ENCODE results near the gene PIANP. TPM values are rescaled to one million over a fixed set of nuclear protein-coding genes. Genes with fewer than 3 reads are reported as not detected.

Gene PIANP
- total and polyA plus RNA-seq, 5 donors from 2014 or later: 0.13 TPM; not detected in 4

DNA sequence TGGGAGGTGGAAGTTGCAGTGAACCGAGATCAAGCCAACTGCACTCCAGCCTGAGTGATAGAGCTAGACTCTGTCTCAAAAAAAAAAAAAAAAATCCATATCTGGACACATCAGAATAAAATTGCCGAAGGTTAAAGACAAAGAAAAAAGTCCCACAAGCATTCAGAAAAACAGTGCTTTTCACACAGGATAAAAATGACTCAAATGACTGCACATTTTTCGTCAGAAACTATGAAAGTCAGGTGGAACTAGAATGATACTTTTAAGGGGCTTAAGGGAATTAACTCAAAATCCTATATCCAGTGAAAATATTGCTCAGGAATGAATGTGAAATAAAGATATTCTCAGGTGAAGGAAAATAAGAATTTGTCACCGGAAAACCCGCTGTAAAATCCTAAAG is 36.1 kb upstream of the PIANP start:
- no peaks in the 10 kb centered on the region for H3K27me3 Mint-ChIP-seq
- H3K36me3 Mint-ChIP-seq: peaks cover 18% of the 10 kb centered on the region
- H3K9me3 Mint-ChIP-seq: no peaks in the 10 kb centered on the region
- Histone ChIP-seq H3K4me1 (ENCODE audit: control insufficient read depth, insufficient read depth, low read length, poor library complexity, severe bottlenecking) (no peaks in the 10 kb centered on the region), H3K27ac (ENCODE audit: insufficient read depth, low read length, poor library complexity, severe bottlenecking) (no peak overlapping the region), H3K36me3 (ENCODE audit: control insufficient read depth, insufficient read depth, low read length) (peaks cover 15% of the 10 kb centered on the region), H3K4me3 (ENCODE audit: low read depth, low read length) (no peak overlapping the region), H3K27me3 (ENCODE audit: control insufficient read depth, insufficient read depth, low read length) (no peaks in the 10 kb centered on the region), H3K9me3 (ENCODE audit: control insufficient read depth in 2 of 2, low read length in 2 of 2) (no peaks in the 10 kb centered on the region)
- H3K27ac Mint-ChIP-seq: no peak overlapping the region
- DNase-seq (no peak), ATAC-seq (ENCODE audit: low read depth in 2 of 2) (no peak)
- H3K4me3 Mint-ChIP-seq: no peak overlapping the region
- peaks cover 0 to 5% (median 2%) of the 10 kb centered on the region in 4 donors for H3K4me1 Mint-ChIP-seq

DNA sequence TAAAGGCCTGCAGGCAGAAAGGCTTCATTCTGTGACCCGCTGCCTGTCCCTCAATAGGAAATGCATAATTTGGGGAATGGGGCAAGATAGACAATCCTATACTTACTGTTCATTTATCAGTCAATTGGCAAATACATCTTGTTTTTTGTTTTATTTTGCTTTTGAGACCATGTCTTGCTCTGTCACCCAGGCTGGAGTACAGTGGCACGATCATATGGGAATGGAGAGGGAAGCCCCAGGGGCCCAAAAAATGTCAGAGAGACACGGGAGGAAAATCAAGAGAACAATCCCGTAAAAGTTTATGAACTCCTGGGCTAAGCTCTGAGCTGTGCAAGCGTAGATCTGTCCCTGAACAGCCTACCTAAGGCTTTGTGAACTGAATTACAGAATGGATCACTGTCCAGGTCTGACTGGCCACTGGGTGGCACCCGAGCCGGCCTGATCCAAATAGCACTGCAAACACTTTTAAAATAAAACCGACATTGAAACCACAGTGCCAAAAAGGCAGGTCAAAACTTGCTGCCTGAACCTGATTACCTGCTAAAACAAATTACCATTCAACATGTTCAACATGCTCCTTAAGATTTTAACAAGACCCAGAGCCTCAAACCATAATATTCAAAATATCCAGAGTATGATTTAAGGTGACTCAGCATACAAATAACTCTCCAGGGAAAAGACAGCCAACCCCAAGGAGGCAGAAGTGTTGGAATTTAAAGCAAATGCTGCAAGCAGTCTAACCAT is 35.0 kb upstream of the PIANP start:
- H3K27me3 Mint-ChIP-seq: no peaks in the 10 kb centered on the region

GRCh38 chr12:6734506-6735387 is 34.1 kb upstream of the PIANP start:
- H3K36me3 Mint-ChIP-seq: peaks cover 33% of the 10 kb centered on the region
- peaks cover 34% of the 10 kb centered on the region for H3K36me3 ChIP-seq (ENCODE audit: control insufficient read depth, insufficient read depth, low read length)
- no peaks in the 10 kb centered on the region for H3K4me1 ChIP-seq (ENCODE audit: control insufficient read depth, insufficient read depth, low read length, poor library complexity, severe bottlenecking)
- no peak overlapping the region for H3K4me3 Mint-ChIP-seq
- no peaks in the 10 kb centered on the region for H3K27me3 ChIP-seq (ENCODE audit: control insufficient read depth, insufficient read depth, low read length)
- no peaks in the 10 kb centered on the region for H3K9me3 ChIP-seq (ENCODE audit: control insufficient read depth in 2 of 2, low read length in 2 of 2)
- ATAC-seq (ENCODE audit: low read depth in 2 of 2): no peak
- H3K9me3 Mint-ChIP-seq: no peaks in the 10 kb centered on the region
- H3K4me1 Mint-ChIP-seq: peaks cover 0 to 5% (median 2%) of the 10 kb centered on the region in 4 donors
- H3K27ac ChIP-seq (ENCODE audit: insufficient read depth, low read length, poor library complexity, severe bottlenecking): no peak overlapping the region
- H3K4me3 ChIP-seq (ENCODE audit: low read depth, low read length): no peak overlapping the region
- no peaks in the 10 kb centered on the region for H3K27me3 Mint-ChIP-seq
- DNase-seq: no peak
- H3K27ac Mint-ChIP-seq: peak overlapping the region in 1 of 3 donors; percentile 38

More for the DNA sequence above, 35.0 kb upstream of the PIANP start:
- H3K9me3 ChIP-seq (ENCODE audit: control insufficient read depth in 2 of 2, low read length in 2 of 2): no peaks in the 10 kb centered on the region
- no peaks in the 10 kb centered on the region for H3K27me3 ChIP-seq (ENCODE audit: control insufficient read depth, insufficient read depth, low read length)
- peaks cover 0 to 5% (median 2%) of the 10 kb centered on the region in 4 donors for H3K4me1 Mint-ChIP-seq
- H3K4me1 ChIP-seq (ENCODE audit: control insufficient read depth, insufficient read depth, low read length, poor library complexity, severe bottlenecking): no peaks in the 10 kb centered on the region
- peak in 2 of 3 donors; percentile 42 to 58 for DNase-seq
- H3K27ac Mint-ChIP-seq: peak overlapping the region in 1 of 3 donors; percentile 38
- H3K36me3 ChIP-seq (ENCODE audit: control insufficient read depth, insufficient read depth, low read length): peaks cover 25% of the 10 kb centered on the region
- no peak overlapping the region for H3K4me3 Mint-ChIP-seq
- peaks cover 26% of the 10 kb centered on the region for H3K36me3 Mint-ChIP-seq
- ATAC-seq (ENCODE audit: low read depth in 2 of 2): peak; percentile 43 to 52
- no peak overlapping the region for H3K27ac ChIP-seq (ENCODE audit: insufficient read depth, low read length, poor library complexity, severe bottlenecking)
- H3K9me3 Mint-ChIP-seq: no peaks in the 10 kb centered on the region
- H3K4me3 ChIP-seq (ENCODE audit: low read depth, low read length): no peak overlapping the region

- Histone ChIP-seq H3K36me3 (ENCODE audit: control insufficient read depth, insufficient read depth, low read length) (peaks cover 54% of the 10 kb centered on the region), H3K4me1 (ENCODE audit: control insufficient read depth, insufficient read depth, low read length, poor library complexity, severe bottlenecking) (no peaks in the 10 kb centered on the region), H3K4me3 (ENCODE audit: low read depth, low read length) (no peak overlapping the region), H3K27me3 (ENCODE audit: control insufficient read depth, insufficient read depth, low read length) (no peaks in the 10 kb centered on the region), H3K9me3 (ENCODE audit: control insufficient read depth in 2 of 2, low read length in 2 of 2) (no peaks in the 10 kb centered on the region), H3K27ac (ENCODE audit: insufficient read depth, low read length, poor library complexity, severe bottlenecking) (no peak overlapping the region)
- Mint-ChIP-seq H3K27ac (no peak overlapping the region), H3K4me3 (no peak overlapping the region), H3K36me3 (peaks cover 45% of the 10 kb centered on the region), H3K9me3 (no peaks in the 10 kb centered on the region), H3K4me1 (peaks cover 0 to 15% (median 6%) of the 10 kb centered on the region in 4 donors), H3K27me3 (peaks cover 4% of the 10 kb centered on the region)
- no peak for DNase-seq
- no peak for ATAC-seq (ENCODE audit: low read depth in 2 of 2)
Observed at GRCh38 chr12:6730169-6730568, 29.6 kb upstream of the PIANP start.

DNA sequence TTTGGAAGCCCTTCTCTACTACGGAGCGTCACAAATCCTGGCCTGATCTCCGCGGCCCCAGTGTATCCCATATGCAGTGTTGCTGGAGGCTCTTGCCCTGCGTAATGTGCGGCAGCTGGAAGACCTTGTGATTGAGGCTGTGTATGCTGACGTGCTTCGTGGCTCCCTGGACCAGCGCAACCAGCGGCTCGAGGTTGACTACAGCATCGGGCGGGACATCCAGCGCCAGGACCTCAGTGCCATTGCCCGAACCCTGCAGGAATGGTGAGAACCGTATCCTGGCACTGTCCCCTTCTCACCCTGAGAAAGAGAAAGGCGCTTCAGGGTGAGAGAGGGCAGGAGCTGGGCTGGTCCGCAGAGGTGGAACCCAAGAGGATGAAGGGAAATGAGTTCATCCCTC is 28.6 kb upstream of the PIANP start:
- Histone ChIP-seq H3K4me1 (ENCODE audit: control insufficient read depth, insufficient read depth, low read length, poor library complexity, severe bottlenecking) (peaks cover 9% of the 10 kb centered on the region), H3K36me3 (ENCODE audit: control insufficient read depth, insufficient read depth, low read length) (peaks cover 47% of the 10 kb centered on the region), H3K9me3 (ENCODE audit: control insufficient read depth in 2 of 2, low read length in 2 of 2) (no peaks in the 10 kb centered on the region), H3K27ac (ENCODE audit: insufficient read depth, low read length, poor library complexity, severe bottlenecking) (no peak overlapping the region), H3K27me3 (ENCODE audit: control insufficient read depth, insufficient read depth, low read length) (no peaks in the 10 kb centered on the region), H3K4me3 (ENCODE audit: low read depth, low read length) (no peak overlapping the region)
- no peak for ATAC-seq (ENCODE audit: low read depth in 2 of 2)
- peak overlapping the region in 1 of 4 donors; percentile 74 for H3K4me3 Mint-ChIP-seq
- peaks cover 0 to 21% (median 10%) of the 10 kb centered on the region in 4 donors for H3K4me1 Mint-ChIP-seq
- no peaks in the 10 kb centered on the region for H3K9me3 Mint-ChIP-seq
- no peak overlapping the region for H3K27ac Mint-ChIP-seq
- no peak for DNase-seq
- peaks cover 38% of the 10 kb centered on the region for H3K36me3 Mint-ChIP-seq
- H3K27me3 Mint-ChIP-seq: peaks cover 4% of the 10 kb centered on the region

DNA sequence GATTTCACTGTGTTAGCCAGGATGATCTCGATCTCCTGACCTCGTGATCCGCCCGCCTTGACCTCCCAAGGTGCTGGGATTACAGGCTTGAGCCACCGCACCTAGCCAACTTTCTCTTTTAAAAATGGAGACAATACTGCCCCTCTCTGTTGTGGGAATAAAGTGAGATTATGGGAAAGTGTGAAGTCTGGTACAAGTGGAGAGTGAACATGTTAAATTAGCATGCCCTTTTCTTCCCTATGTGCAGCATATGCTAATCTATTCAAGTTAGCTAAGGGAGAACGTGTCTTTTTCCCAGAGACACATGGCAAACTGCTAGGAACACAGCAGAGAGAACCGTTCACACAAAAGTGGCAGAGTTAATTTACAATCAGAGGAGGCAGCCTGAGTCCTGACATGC is 24.7 kb upstream of the PIANP start:
- peak overlapping the region in 1 of 3 donors; percentile 23 for H3K27ac Mint-ChIP-seq

GRCh38 chr12:6724409-6724797 is 23.8 kb upstream of the PIANP start:
- Mint-ChIP-seq H3K27me3 (peaks cover 11% of the 10 kb centered on the region), H3K4me3 (peak overlapping the region; percentile 90 to 98 (median 92)), H3K36me3 (peaks cover 14% of the 10 kb centered on the region), H3K9me3 (peaks cover 0 to 1% (median 0%) of the 10 kb centered on the region in 7 donors), H3K4me1 (peaks cover 5 to 28% (median 18%) of the 10 kb centered on the region in 4 donors), H3K27ac (peak overlapping the region; percentile 92 to 99 (median 97))
- peaks cover 17% of the 10 kb centered on the region for H3K36me3 ChIP-seq (ENCODE audit: control insufficient read depth, insufficient read depth, low read length)
- ATAC-seq (ENCODE audit: low read depth in 2 of 2) (no peak), DNase-seq (no peak)
- H3K9me3 ChIP-seq (ENCODE audit: control insufficient read depth in 2 of 2, low read length in 2 of 2): no peaks in the 10 kb centered on the region
- H3K4me3 ChIP-seq (ENCODE audit: low read depth, low read length): peak overlapping the region; percentile 85
- H3K4me1 ChIP-seq (ENCODE audit: control insufficient read depth, insufficient read depth, low read length, poor library complexity, severe bottlenecking): peaks cover 15% of the 10 kb centered on the region
- H3K27ac ChIP-seq (ENCODE audit: insufficient read depth, low read length, poor library complexity, severe bottlenecking): peak overlapping the region; percentile 85
- H3K27me3 ChIP-seq (ENCODE audit: control insufficient read depth, insufficient read depth, low read length): no peaks in the 10 kb centered on the region

More for the DNA sequence above, 24.7 kb upstream of the PIANP start:
- DNase-seq (no peak), ATAC-seq (ENCODE audit: low read depth in 2 of 2) (no peak)
- Histone ChIP-seq H3K27ac (ENCODE audit: insufficient read depth, low read length, poor library complexity, severe bottlenecking) (no peak overlapping the region), H3K4me3 (ENCODE audit: low read depth, low read length) (no peak overlapping the region), H3K9me3 (ENCODE audit: control insufficient read depth in 2 of 2, low read length in 2 of 2) (no peaks in the 10 kb centered on the region), H3K4me1 (ENCODE audit: control insufficient read depth, insufficient read depth, low read length, poor library complexity, severe bottlenecking) (peaks cover 15% of the 10 kb centered on the region), H3K36me3 (ENCODE audit: control insufficient read depth, insufficient read depth, low read length) (peaks cover 26% of the 10 kb centered on the region), H3K27me3 (ENCODE audit: control insufficient read depth, insufficient read depth, low read length) (no peaks in the 10 kb centered on the region)
- peaks cover 5 to 30% (median 18%) of the 10 kb centered on the region in 4 donors for H3K4me1 Mint-ChIP-seq
- H3K9me3 Mint-ChIP-seq: peaks cover 0 to 1% (median 0%) of the 10 kb centered on the region in 7 donors
- peaks cover 11% of the 10 kb centered on the region for H3K27me3 Mint-ChIP-seq
- peaks cover 23% of the 10 kb centered on the region for H3K36me3 Mint-ChIP-seq
- H3K4me3 Mint-ChIP-seq: peak overlapping the region; percentile 30 to 49 (median 40)

All from CD4-positive, CD25-positive, alpha-beta regulatory T cell (primary cell).